BJ (cell line): ENCODE measurements around the gene MYO7A. TPM values are rescaled to one million over a fixed set of nuclear protein-coding genes. Genes with fewer than 3 reads are reported as not detected.

Experiments used
- CTCF ChIA-PET: fragments of 350-600 bp; formaldehyde crosslinking; extraction: SDS; loops from one replicate; lab custom pipeline; 2021; ENCODE audit warnings: antibody characterized with exemption, inconsistent platforms; lab: Yijun Ruan, JAX
- POLR2A ChIA-PET: fragments of 300-600 bp; sonication (Branson Sonifier 250); formaldehyde crosslinking; extraction: SDS; loops from one replicate; lab custom pipeline; 2021; ENCODE audit warnings: antibody characterized with exemption; lab: Charles Lee
- DNase-seq: peaks from one replicate; pipeline ENCODE4 v3.0.0-alpha.2; 2011; ENCODE audit warnings: low read depth
- H3K27me3 ChIP-seq: 2 replicates; pipeline ENCODE4 v1.6.0; 2011; ENCODE audit warnings: low read length; ENCODE audit not compliant: control insufficient read depth, insufficient read depth
- H3K36me3 ChIP-seq: 2 replicates; pipeline ENCODE4 v1.5.1; 2011; ENCODE audit warnings: low read length; ENCODE audit not compliant: control insufficient read depth, insufficient read depth
- H3K4me3 ChIP-seq: 2 replicates; pipeline ENCODE4 v1.5.1; 2011; ENCODE audit warnings: low read depth, mild to moderate bottlenecking, control low read depth, low read length
- polyA plus RNA-seq: library from polyadenylated mRNA; depleted of rRNA; stranded (reverse); fragments of >200 nt; gene quantifications from 2 replicates; pipeline ENCODE4 v1.2.3, GENCODE V29; 2011
- TF ChIP-seq, protein P1 (sequence below): IDR thresholded peaks from 2 replicates; pipeline ENCODE4 v1.5.1; 2011; ENCODE audit warnings: low read depth, mild to moderate bottlenecking, control low read depth, inconsistent platforms, low read length, moderate library complexity; ENCODE audit not compliant: insufficient read depth

The MYO7A gene
- polyA plus RNA-seq, 1 experiment: 0.01 TPM

DNA sequence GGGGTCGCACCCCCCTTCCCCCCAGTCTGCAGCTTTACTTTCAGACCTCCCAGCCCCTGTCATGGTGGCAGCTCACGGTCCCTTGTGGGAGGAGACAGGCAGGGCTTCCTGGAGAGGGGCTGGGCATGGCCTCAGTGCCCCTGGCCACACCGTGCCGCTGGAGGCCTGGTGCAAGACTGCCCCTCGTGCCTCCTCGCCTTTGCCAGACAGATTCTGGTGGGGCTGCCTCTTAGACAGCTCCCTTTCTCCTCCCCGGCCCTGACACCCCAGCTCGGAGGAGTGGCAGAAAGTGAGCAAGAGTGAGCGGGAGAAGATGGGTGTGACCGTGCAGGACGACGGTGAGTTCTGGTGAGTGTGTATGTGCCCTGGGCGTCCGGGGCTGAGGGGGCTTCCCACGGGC, 12.1 kb upstream of the MYO7A start:
- ChIA-PET POLR2A (no interaction called here), CTCF (interaction anchor here (0.7 to 10.1 kb wide), 4 partner anchors 10 to 68 kb away, joined by 3 to 71 read pairs (median 42); partner anchors contain the start of gene MYO7A)

DNA sequence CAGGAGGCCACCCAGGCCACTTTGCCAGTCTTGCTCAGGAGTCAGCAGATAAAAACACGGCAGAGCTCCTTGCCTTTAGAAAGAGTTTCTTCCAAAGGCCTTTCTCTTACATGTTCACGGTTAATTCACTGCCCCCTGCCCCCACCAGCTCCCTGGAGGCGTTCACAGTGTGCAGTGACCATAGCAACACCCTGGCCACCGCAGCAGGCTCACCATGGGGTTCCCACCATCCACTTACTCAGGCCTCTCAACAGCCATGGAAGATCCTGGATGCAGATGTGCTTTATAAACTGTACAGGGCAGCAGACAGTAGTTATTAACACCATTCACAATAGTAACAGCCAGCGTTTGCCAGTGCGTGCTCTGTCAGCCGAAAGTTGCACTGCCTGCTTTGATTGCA, 10.6 kb upstream of the MYO7A start:
- TF ChIP-seq, protein P1, sequence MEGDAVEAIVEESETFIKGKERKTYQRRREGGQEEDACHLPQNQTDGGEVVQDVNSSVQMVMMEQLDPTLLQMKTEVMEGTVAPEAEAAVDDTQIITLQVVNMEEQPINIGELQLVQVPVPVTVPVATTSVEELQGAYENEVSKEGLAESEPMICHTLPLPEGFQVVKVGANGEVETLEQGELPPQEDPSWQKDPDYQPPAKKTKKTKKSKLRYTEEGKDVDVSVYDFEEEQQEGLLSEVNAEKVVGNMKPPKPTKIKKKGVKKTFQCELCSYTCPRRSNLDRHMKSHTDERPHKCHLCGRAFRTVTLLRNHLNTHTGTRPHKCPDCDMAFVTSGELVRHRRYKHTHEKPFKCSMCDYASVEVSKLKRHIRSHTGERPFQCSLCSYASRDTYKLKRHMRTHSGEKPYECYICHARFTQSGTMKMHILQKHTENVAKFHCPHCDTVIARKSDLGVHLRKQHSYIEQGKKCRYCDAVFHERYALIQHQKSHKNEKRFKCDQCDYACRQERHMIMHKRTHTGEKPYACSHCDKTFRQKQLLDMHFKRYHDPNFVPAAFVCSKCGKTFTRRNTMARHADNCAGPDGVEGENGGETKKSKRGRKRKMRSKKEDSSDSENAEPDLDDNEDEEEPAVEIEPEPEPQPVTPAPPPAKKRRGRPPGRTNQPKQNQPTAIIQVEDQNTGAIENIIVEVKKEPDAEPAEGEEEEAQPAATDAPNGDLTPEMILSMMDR: no peak
- CTCF ChIA-PET: interaction anchor here (0.9 to 10.1 kb wide), 3 partner anchors 10 to 431 kb away, joined by 3 to 71 read pairs (median 3); partner anchors contain the start of gene MYO7A
- H3K4me3 ChIP-seq: no peak overlapping the region
- no peak for DNase-seq
- no peaks in the 10 kb centered on the region for H3K27me3 ChIP-seq
- H3K36me3 ChIP-seq: peaks cover 15% of the 10 kb centered on the region
- POLR2A ChIA-PET: no interaction called here

More for the DNA sequence above, 12.1 kb upstream of the MYO7A start:
- Histone ChIP-seq H3K36me3 (peaks cover 12% of the 10 kb centered on the region), H3K4me3 (no peak overlapping the region), H3K27me3 (no peaks in the 10 kb centered on the region)
- TF ChIP-seq, protein P1: no peak
- no peak for DNase-seq

DNA sequence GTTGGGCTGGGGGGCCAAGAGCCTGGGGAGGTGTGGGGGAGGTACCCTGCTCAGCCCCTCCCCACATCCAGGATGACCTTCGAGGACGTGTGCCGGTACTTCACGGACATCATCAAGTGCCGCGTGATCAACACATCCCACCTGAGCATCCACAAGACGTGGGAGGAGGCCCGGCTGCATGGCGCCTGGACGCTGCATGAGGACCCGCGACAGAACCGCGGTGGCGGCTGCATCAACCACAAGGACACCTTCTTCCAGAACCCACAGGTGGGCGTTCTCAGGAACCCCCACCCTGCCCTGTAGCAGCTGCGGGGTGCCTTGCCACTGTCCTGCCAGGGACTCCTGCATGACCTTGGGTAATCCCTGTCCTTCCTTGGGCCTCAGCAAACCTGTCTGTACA, 10.0 kb upstream of the MYO7A start:
- DNase-seq: no peak
- no peaks in the 10 kb centered on the region for H3K27me3 ChIP-seq
- TF ChIP-seq, protein P1: no peak
- H3K36me3 ChIP-seq: peaks cover 20% of the 10 kb centered on the region
- POLR2A ChIA-PET: no interaction called here
- CTCF ChIA-PET: interaction anchor here (10.1 kb wide), 1 partner anchor 9 kb away, joined by 71 read pairs; the partner anchor contains the start of gene MYO7A
- H3K4me3 ChIP-seq: no peak overlapping the region

DNA sequence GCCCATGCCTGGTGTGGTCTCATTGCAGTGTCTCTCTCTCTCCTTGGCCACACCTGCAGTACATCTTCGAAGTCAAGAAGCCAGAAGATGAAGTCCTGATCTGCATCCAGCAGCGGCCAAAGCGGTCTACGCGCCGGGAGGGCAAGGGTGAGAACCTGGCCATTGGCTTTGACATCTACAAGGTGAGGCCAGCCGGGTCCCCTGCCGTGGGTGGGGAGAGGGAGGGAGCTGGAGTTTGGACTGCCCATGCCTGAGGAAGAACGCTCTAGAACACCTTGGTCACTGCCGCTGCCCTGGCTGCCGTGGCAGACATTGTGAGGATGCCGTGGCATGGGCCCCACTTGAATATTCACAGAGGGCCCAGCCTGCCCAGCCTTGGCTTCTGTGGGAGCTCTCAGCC, 9.1 kb upstream of the MYO7A start:
- peaks cover 22% of the 10 kb centered on the region for H3K36me3 ChIP-seq
- TF ChIP-seq, protein P1: no peak
- DNase-seq: no peak
- no peaks in the 10 kb centered on the region for H3K27me3 ChIP-seq
- POLR2A ChIA-PET: no interaction called here
- CTCF ChIA-PET: interaction anchor here (10.1 kb wide), 1 partner anchor 8 kb away, joined by 71 read pairs; the partner anchor contains the start of gene MYO7A
- H3K4me3 ChIP-seq: no peak overlapping the region

DNA sequence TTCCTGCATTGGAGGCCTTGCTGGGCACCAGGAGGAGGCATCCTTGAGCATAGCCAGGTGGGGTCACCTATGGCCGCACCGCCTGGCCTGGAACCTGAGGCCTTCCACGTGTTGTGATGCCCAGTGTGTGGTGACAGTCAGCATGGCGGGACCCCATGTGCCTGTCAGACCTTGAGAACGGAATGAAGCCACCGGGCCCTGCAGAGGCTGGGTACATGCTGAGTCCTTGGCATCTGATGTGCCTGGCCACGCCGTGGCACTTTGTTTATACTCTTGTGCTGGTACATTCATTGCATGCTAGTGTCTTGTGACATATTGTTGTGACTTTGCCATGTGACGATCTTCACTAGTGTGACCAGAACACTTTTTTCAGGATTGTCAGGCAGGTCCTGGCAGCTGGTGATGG, 8.5 kb upstream of the MYO7A start:
- no peak for DNase-seq
- CTCF ChIA-PET: no interaction called here
- POLR2A ChIA-PET: no interaction called here

More for the DNA sequence above, 8.5 kb upstream of the MYO7A start:
- H3K4me3 ChIP-seq: no peak overlapping the region
- peaks cover 20% of the 10 kb centered on the region for H3K36me3 ChIP-seq
- no peaks in the 10 kb centered on the region for H3K27me3 ChIP-seq
- TF ChIP-seq, protein P1: no peak
